HG03520 (cell line): ENCODE measurements around the gene AMBN.

Experiments used
- ATAC-seq: cut with Tn5 transposase; IDR thresholded peaks from one replicate; pipeline ENCODE4 v1.9.1; 2021; ENCODE audit warnings: mild to moderate bottlenecking, moderate library complexity; ENCODE audit not compliant: unreplicated experiment

The AMBN gene

DNA sequence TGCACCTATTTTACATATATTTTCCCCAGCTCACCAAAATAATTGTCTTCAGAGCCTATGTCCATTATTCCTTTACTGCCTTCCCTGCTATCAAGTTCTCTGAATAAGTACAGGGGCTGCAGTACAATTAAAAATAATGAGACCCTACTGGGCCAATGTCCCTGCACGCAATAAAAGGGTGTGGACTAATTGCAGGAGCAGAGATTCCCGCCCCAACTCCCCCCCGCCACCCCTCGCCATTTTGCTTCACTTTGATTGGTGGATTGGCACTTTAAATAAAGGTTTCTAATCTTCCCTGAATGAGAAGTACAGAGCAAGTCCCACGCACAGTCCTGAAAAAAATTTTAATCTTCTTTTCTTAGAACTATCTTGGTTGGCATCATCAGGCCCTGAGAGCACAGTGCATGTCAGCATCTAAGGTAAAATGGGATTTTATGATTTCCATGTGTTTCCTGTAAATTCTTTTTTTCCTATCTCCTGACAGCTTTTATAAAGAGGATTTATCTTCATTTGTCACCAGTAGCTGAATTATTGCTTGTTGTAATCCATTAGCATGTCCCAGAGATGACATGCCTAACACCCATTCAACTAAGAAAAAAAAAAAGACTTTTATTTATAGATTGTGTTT lies at the start of gene AMBN:
AMBN (plus strand) TSS at position 302 of the 628 bp plus-strand sequence; CDS start at position 405, 103 bp downstream.
- ATAC-seq = no peak

- ATAC-seq = no peak
Measured at GRCh38 chr4:70544279-70544868, 47.7 kb upstream of the AMBN start.

GRCh38 chr4:70556856-70557255 lies 35.2 kb upstream of the AMBN start:
- ATAC-seq = no peak

DNA sequence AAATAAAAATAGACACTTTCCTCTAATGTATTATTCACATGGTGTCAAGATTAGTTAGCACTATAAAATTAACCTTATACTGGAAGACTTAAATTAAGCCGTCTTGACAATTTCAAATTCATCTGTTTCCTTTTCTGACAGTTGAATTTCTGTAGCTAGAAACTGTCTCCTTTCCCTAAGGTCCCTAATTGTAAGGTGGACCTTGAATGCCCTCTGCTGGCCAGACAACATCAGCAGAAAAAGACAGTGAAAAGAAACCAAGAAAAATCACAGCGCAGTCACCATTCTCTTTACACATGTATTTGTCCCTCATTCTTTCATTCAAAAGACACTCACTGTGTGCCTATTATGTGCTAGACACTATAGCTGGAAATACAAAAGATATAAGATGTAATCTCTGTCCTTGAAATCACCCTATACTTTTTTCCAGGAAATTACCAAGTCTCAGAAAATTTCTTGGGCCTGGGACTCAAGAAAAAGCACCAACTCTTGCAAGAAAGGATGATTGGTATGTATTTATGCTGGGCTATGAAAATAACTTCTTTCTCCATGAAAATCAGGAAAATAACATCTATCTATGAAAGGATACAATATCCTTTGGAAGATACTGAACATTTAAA lies 32.7 kb upstream of the AMBN start:
- ATAC-seq = no peak

- ATAC-seq = no peak
Measured at GRCh38 chr4:70559924-70560323, 32.1 kb upstream of the AMBN start.

DNA sequence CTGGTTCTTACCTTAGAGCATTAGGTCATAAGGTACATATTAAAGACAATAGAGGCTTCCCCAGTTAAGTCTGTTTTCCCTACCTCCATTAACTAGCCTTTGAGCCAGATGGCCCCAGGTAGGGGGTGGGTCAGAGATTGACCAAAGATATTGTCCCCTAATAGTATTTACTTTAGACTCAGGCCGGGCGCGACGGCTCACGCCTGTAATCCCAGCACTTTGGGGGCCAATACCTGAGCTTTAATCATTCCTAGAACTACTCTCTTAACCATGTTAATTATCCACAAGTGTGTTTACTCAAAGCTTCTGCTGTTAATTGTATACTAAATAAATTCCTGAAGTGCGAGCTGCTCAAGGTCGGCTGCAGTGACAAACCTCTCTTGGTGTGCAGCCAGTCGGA lies 28.0 kb upstream of the AMBN start:
- ATAC-seq = no peak

DNA sequence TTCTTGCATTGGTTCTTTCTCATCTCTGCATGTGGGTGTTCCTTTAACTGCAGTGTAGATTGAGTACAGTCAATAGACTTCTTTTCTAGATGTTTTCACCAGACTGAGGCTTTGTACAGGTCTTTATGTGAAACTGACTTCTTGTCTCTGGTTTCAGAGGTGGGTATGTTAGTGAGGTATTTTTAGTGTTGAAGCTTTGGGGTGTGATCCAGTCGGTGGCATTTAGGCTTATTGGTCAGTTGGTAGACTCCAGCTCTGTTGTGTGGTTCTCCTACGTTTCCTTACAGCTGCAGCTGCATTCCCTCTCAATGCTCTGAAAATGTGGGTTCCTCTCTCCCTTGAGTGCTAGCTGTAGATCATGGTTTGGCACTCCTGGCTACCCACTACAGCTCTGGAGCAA lies 21.3 kb upstream of the AMBN start:
- no peak for ATAC-seq

- ATAC-seq = no peak
Measured at GRCh38 chr4:70571772-70572171, 20.3 kb upstream of the AMBN start.

GRCh38 chr4:70575964-70576363 lies 16.1 kb upstream of the AMBN start:
- no peak for ATAC-seq

DNA sequence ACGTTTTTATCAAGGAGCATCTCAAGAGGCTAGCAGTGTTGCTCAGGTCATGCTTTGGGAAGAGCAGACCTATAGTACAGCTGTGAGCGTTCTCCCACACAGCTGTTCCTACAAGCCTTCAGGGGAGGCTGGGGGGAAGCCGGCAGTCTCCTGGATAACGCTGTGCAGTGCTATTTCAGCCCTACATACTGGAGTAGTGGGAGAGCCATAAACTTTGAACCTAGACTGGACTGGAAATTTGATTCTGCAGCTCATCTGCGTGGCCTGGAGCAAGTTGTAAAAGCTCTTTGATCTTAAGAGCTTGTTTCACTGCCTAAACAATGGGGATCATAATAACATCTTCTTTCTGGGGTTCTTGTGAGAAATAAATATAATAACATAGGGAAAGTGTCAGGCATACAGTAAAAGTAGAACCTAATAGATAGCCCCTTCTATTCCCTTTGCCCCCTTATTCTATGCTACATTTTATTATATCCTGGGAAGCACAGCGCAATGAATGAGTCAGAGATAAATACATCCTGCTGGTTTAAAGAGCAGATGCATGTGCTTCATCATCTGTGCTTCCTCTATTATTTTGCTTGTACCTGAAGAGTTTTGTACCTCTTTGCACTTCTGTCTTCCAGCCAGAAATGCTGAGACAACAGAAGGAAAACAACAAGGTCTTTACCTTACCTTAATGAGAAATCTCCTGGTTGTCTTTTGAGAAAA lies 14.7 kb upstream of the AMBN start:
- ATAC-seq = no peak

- no peak for ATAC-seq
Measured at GRCh38 chr4:70581980-70582379, 10.1 kb upstream of the AMBN start.

DNA sequence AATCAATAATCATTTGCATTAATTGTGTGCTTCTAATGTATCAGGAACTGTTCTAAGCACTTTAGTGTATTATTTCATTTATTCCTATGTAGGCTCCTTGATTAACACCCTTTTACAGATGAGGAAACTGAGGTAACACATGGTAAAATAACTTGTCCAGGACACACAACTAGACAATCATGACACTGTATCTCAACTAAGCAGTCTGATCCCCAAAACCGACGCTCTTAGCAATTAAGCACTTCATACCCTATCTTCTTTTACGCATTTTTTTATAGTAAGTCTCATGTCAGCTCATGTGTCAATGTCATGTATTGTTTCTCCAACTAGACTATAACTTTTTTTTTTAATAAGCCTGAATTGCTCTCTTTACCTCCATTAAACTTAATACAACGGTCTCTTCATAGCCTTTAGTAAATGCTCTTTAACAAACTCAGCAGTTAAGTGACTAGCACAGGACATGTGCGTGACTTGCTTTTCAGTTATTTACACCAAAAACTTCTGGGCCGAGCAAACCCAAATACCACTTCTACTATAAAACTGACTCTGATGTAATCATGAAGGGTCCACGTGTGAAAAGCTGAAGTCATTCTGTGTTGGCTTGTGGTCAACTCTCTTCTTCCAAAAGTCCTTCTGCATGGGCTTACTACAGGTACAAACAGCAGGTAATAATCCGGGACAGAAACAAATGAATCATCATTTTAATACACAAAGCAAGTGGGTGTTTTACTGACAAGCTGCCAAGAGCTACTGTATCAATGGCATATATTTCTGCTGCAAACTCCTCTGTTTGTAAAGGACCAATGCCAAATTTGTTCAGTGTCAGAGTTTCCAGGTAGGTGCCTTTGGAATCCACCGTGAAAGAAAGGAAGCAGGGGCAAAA lies 7.9 kb upstream of the AMBN start:
- no peak for ATAC-seq

DNA sequence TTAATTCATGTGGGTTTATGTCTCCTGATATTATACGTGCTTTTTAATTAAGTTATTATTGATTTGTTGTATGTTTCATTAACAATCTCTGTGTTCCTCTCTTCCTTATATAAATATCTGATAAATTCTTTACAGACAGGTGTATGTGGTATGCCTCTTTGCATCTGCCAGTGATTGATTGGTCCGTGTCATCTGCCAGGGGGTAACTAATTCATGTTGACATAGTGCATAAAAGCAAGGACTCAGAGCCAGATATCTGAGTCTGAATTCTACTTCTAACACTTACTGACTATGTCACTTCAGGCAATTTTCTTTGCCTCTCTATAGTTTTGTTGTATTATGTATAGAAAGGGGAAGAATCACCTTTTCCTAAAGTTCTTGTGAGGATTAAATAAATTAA lies 5.2 kb upstream of the AMBN start:
- ATAC-seq = no peak

DNA sequence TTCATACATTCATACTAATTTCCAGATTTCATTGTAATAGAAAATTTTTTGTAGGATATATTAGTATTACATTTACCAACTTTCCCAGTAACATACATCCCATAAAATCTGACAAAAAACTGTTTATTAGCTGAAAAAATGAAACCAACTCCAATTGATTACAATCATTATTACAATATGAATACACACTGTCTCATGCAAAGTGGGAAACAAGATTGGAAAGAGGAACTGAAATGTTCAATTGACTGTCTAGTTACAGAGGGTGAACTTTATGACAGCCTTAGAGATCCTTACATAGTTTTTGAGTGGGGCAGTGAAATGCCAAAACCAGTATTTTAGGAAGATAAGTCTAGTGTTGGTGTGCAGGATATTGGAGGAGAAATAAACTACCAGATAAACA lies 2.3 kb upstream of the AMBN start:
- peak; percentile 98 for ATAC-seq

DNA sequence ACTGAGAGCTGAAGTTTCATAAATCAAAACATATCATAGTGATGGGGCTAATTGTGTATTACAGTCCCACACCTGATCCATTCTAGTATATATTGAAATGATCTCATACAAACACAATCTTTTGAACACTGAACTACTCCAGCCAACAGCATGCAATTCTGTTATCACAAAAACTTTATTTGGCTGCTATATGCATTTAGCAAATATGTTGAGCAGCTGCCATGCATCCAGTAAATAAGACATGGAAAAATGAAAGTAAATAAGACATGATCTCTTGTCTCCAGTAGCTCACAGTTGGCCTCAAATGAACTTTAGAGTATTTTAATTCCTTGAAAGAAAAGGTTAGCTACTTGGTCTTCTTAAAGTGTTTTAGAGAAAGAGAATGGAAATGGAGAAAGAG lies 2.1 kb downstream of the AMBN start:
- no peak for ATAC-seq

DNA sequence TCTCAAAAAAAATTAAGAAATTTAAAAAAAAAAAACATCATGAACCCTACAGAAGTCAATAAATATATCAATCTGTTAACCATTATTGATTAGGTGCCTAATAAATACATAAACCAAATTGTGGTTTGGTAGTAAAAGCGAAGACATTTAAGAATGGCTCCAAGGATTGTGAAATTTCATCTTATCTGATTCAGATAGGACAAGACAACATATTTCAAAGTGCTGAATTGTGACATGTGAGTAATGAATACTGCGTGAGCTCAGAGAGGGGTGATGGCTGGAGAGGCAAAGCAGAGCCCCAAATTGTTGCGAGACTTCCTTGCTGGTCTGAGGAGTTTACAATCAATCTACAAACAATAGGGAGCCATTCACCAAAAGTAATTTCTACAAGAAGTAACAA lies 8.2 kb downstream of the AMBN start:
- no peak for ATAC-seq

- no peak for ATAC-seq
Measured at GRCh38 chr4:70600977-70601376, 8.9 kb downstream of the AMBN start.

GRCh38 chr4:70601422-70602039 lies 9.5 kb downstream of the AMBN start:
- peak; percentile 93 for ATAC-seq

DNA sequence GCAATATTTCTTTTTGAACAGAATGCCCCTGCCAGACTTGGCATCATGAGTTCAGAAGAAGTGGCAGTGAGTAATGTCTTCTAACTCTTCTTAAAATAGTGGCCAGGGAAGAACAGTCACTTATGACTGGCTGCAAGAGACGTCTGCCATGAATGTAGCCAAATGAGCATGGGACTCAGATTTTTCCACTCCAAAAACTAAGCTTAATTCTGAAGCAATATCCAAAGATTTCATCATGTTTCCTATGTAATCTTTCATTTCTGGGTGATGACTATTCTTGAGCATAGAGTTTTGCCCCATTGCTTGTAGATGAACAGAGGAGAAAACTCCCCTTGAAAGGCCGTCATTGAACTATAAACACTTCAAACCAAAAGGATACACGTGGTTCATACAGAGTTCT lies 11.8 kb downstream of the AMBN start:
- ATAC-seq = no peak

- ATAC-seq = no peak
Measured at GRCh38 chr4:70606459-70606858, 14.4 kb downstream of the AMBN start.
